Adrenal gland (tissue), 12 donors: Measurements from ENCODE around the gene KIF2A. TPM values are rescaled to one million over a fixed set of nuclear protein-coding genes. Genes with fewer than 3 reads are reported as not detected.

ENCODE experiments used
- DNase-seq, 7 donors: peaks; one replicate each; pipeline ENCODE4 v3.0.0-alpha.2; 2019 to 2020
- H3K27ac ChIP-seq, 5 donors: fragments of 200-600 bp; sonication (generic) in 4 of 5; 1 replicate in 3 of 5; 2 replicates in 2 of 5; pipeline versions ENCODE4 v1.5.1 to v1.8.0; 2016 to 2020; ENCODE audit warnings: mild to moderate bottlenecking in 1 of 5
- H3K27me3 ChIP-seq: fragments of 200-600 bp; 2 replicates; pipeline ENCODE4 v1.8.0; 2021
- H3K36me3 ChIP-seq, 2 donors: fragments of 200-600 bp; replicated peaks in 1 of 2; 1 replicate in 1 of 2; 2 replicates in 1 of 2; pipeline versions ENCODE4 v1.5.1 to v1.8.0; 2018 to 2022
- H3K4me1 ChIP-seq, 2 donors: fragments of 200-600 bp; replicated peaks in 1 of 2; 1 replicate in 1 of 2; 2 replicates in 1 of 2; pipeline versions ENCODE4 v1.5.1 to v1.8.0; 2018 to 2021
- H3K4me3 ChIP-seq, 4 donors: fragments of 200-600 bp; sonication (generic) in 3 of 4; one replicate each; pipeline ENCODE4 v1.5.1; 2016 to 2018
- H3K9me3 ChIP-seq, 3 donors: fragments of 200-600 bp; sonication (generic) in 1 of 3; replicated peaks in 1 of 3; 1 replicate in 2 of 3; 2 replicates in 1 of 3; pipeline versions ENCODE4 v1.5.1 to v1.8.0; 2016 to 2021
- CTCF ChIP-seq, 6 experiments: fragments of 450-650 bp in 4 of 6; fragments of 200-600 bp in 2 of 6; sonication (generic) in 1 of 6; IDR thresholded peaks; 1 replicate in 5 of 6; 2 replicates in 1 of 6; pipeline versions ENCODE4 v1.5.1 to v1.8.0; 2016 to 2021; ENCODE audit warnings: antibody characterized with exemption in 6 of 6, mild to moderate bottlenecking in 2 of 6, moderate library complexity in 1 of 6
- POLR2A ChIP-seq, 2 donors: fragments of 450-650 bp; IDR thresholded peaks; one replicate each; pipeline ENCODE4 v1.6.1; 2017; ENCODE audit warnings: antibody characterized with exemption in 2 of 2, mild to moderate bottlenecking in 2 of 2, moderate library complexity in 1 of 2
- whole genome bisulfite sequencing, 4 donors: extraction: QIAGEN DNeasy Blood & Tissue Kit in 2 of 4; methylation state at CpG; one replicate each; pipeline versions ENCODE4 v1.1.5 to v1.1.7; 2013 to 2017; 5-methylcytosine and 5-hydroxymethylcytosine counted together
- intact Hi-C, 2 donors: fragments of 100-400 bp; cut with DNase I; formaldehyde crosslinking; loops; one replicate each; pipeline versions ENCODE4 v1.14.1 to v1.15.0; 2022 to 2023
- polyA plus RNA-seq, 3 donors: library from polyadenylated mRNA; stranded (reverse); fragments of 200-250 nt in 2 of 3; fragments of 350-450 nt in 1 of 3; fragmentation: Illumina TruSeq in 1 of 3; extraction: RNeasy Lipid Tissue Mini Kit (QIAGEN cat#74804) in 1 of 3; gene quantifications; one replicate each; pipeline ENCODE4 v1.2.3, GENCODE V29; 2013 to 2014
- total RNA-seq, 9 donors: library from RNA; depleted of rRNA in 4 of 9; stranded (reverse); fragments of >200 nt in 4 of 9; fragments of 120-200 nt in 1 of 9; fragmentation: NEBNext Ultra II Directional in 1 of 9; extraction: Animal tissue kit (Norgen Biotek cat#: 25700) in 1 of 9; gene quantifications; one replicate each; pipeline versions ENCODE4 v1.1.0 to v1.2.4, GENCODE V29; 2013 to 2023
- donor health status: healthy with polysubstance abuse.
- donor health status: Bipolar disorder and iron deficiency.
- donor health status: DM: yes; HTN: yes; CAD: no.
- donor health status: DM: no; HTN: no; CAD: no.
- donor health status: DM: no; HTN: no; CAD: no.
- donor health status: DM: yes; HTN: yes; CAD: no.

The KIF2A gene
- total and polyA plus RNA-seq, 12 donors: 2.1 to 50.2 (median 24.2) TPM

- Histone ChIP-seq H3K27ac (no peak overlapping the region), H3K27me3 (no peaks in the 10 kb centered on the region), H3K4me1 (no peaks in the 10 kb centered on the region), H3K36me3 (no peaks in the 10 kb centered on the region), H3K4me3 (no peak overlapping the region), H3K9me3 (no peaks in the 10 kb centered on the region)
- no peak for TF ChIP-seq POLR2A (IDR thresholded peaks at IDR 0.05)
- TF ChIP-seq CTCF (IDR thresholded peaks at IDR 0.05): no peak
- intact Hi-C loops: no loop called here
- 94 to 100% (median 95%) methylated on average over 1 to 3 of the region's 3 CpGs for WGBS, 4 donors
- no peak for DNase-seq
Observed at GRCh38 chr5:62273687-62274086, 32.3 kb upstream of the KIF2A start.

- Histone ChIP-seq H3K4me3 (no peak overlapping the region), H3K27ac (no peak overlapping the region), H3K27me3 (no peaks in the 10 kb centered on the region), H3K36me3 (no peaks in the 10 kb centered on the region), H3K9me3 (no peaks in the 10 kb centered on the region), H3K4me1 (no peaks in the 10 kb centered on the region)
- TF ChIP-seq CTCF (IDR thresholded peaks at IDR 0.05) (no peak), POLR2A (IDR thresholded peaks at IDR 0.05) (no peak)
- intact Hi-C loops: no loop called here
- 84 to 89% (median 87%) methylated on average over 1 of the region's 1 CpG for WGBS, 4 donors
- no peak for DNase-seq
Observed at GRCh38 chr5:62275581-62275980, 30.4 kb upstream of the KIF2A start.

- intact Hi-C loops: no loop called here
- no peak for DNase-seq
- H3K9me3 ChIP-seq: no peaks in the 10 kb centered on the region
- H3K36me3 ChIP-seq: no peaks in the 10 kb centered on the region
- TF ChIP-seq POLR2A (IDR thresholded peaks at IDR 0.05) (no peak), CTCF (IDR thresholded peaks at IDR 0.05) (no peak)
- H3K27ac ChIP-seq: no peak overlapping the region
- no peaks in the 10 kb centered on the region for H3K4me1 ChIP-seq
- 63 to 74% (median 64%) methylated on average over 3 of the region's 3 CpGs for WGBS, 4 donors
- H3K4me3 ChIP-seq: no peak overlapping the region
- no peaks in the 10 kb centered on the region for H3K27me3 ChIP-seq
Observed at GRCh38 chr5:62281411-62281810, 24.6 kb upstream of the KIF2A start.

GRCh38 chr5:62282064-62282463, 23.9 kb upstream of the KIF2A start:
- WGBS, 4 donors: 52 to 72% (median 66%) methylated on average over 5 of the region's 5 CpGs

More at GRCh38 chr5:62282064-62282463, 23.9 kb upstream of the KIF2A start:
- Histone ChIP-seq H3K4me1 (no peaks in the 10 kb centered on the region), H3K27ac (no peak overlapping the region), H3K27me3 (no peaks in the 10 kb centered on the region), H3K36me3 (no peaks in the 10 kb centered on the region), H3K9me3 (no peaks in the 10 kb centered on the region), H3K4me3 (no peak overlapping the region)
- intact Hi-C loops: no loop called here
- TF ChIP-seq POLR2A (IDR thresholded peaks at IDR 0.05) (no peak), CTCF (IDR thresholded peaks at IDR 0.05) (no peak)
- no peak for DNase-seq
